ENCODE results near the gene FAM171A1.

Gene FAM171A1

GRCh38 chr10:15325944-15326284 is 45.2 kb downstream of the FAM171A1 start:
- H3K27me3 ChIP-seq (ENCODE audit: control insufficient read depth, insufficient read depth, low read length), result no peaks in the 10 kb centered on the region
- H3K9ac ChIP-seq (ENCODE audit: low read depth, low read length), result no peak overlapping the region
- no peaks in the 10 kb centered on the region for H3K36me3 ChIP-seq (ENCODE audit: insufficient read depth, low read length)
- H3K9me3 ChIP-seq (replicated peaks; ENCODE audit: low read length), result no peaks in the 10 kb centered on the region
- peaks cover 33% of the 10 kb centered on the region for H3K4me1 ChIP-seq (ENCODE audit: control insufficient read depth, insufficient read depth, low read length)
- peak overlapping the region; percentile 4 for H3K4me3 ChIP-seq (ENCODE audit: low read length)
- peak overlapping the region; percentile 54 for H3K4me2 ChIP-seq (ENCODE audit: low read length)

GRCh38 chr10:15325243-15325943 is 45.7 kb downstream of the FAM171A1 start:
- H3K4me3 ChIP-seq (ENCODE audit: low read length), result peak overlapping the region; percentile 20
- H3K4me1 ChIP-seq (ENCODE audit: control insufficient read depth, insufficient read depth, low read length), result peaks cover 38% of the 10 kb centered on the region
- peak overlapping the region; percentile 54 for H3K4me2 ChIP-seq (ENCODE audit: low read length)
- H3K36me3 ChIP-seq (ENCODE audit: insufficient read depth, low read length), result no peaks in the 10 kb centered on the region
- H3K27me3 ChIP-seq (ENCODE audit: control insufficient read depth, insufficient read depth, low read length), result no peaks in the 10 kb centered on the region
- H3K9ac ChIP-seq (ENCODE audit: low read depth, low read length), result no peak overlapping the region
- H3K9me3 ChIP-seq (replicated peaks; ENCODE audit: low read length), result no peaks in the 10 kb centered on the region

- Histone ChIP-seq H3K4me1 (ENCODE audit: control insufficient read depth, insufficient read depth, low read length) (peaks cover 38% of the 10 kb centered on the region), H3K4me3 (ENCODE audit: low read length) (no peak overlapping the region), H3K27me3 (ENCODE audit: control insufficient read depth, insufficient read depth, low read length) (no peaks in the 10 kb centered on the region), H3K36me3 (ENCODE audit: insufficient read depth, low read length) (no peaks in the 10 kb centered on the region), H3K9me3 (replicated peaks; ENCODE audit: low read length) (no peaks in the 10 kb centered on the region), H3K9ac (ENCODE audit: low read depth, low read length) (no peak overlapping the region), H3K4me2 (ENCODE audit: low read length) (no peak overlapping the region)
These were observed 46.5 kb downstream of the FAM171A1 start for GRCh38 chr10:15324611-15325010.

- H3K4me2 ChIP-seq (ENCODE audit: low read length), result no peak overlapping the region
- H3K4me1 ChIP-seq (ENCODE audit: control insufficient read depth, insufficient read depth, low read length), result peaks cover 38% of the 10 kb centered on the region
- no peaks in the 10 kb centered on the region for H3K27me3 ChIP-seq (ENCODE audit: control insufficient read depth, insufficient read depth, low read length)
- no peaks in the 10 kb centered on the region for H3K36me3 ChIP-seq (ENCODE audit: insufficient read depth, low read length)
- no peak overlapping the region for H3K4me3 ChIP-seq (ENCODE audit: low read length)
- H3K9ac ChIP-seq (ENCODE audit: low read depth, low read length), result no peak overlapping the region
- H3K9me3 ChIP-seq (replicated peaks; ENCODE audit: low read length), result no peaks in the 10 kb centered on the region
These were observed 47.0 kb downstream of the FAM171A1 start for GRCh38 chr10:15324113-15324512.

- no peaks in the 10 kb centered on the region for H3K27me3 ChIP-seq (ENCODE audit: control insufficient read depth, insufficient read depth, low read length)
- peak overlapping the region; percentile 30 for H3K4me2 ChIP-seq (ENCODE audit: low read length)
- no peaks in the 10 kb centered on the region for H3K36me3 ChIP-seq (ENCODE audit: insufficient read depth, low read length)
- H3K4me1 ChIP-seq (ENCODE audit: control insufficient read depth, insufficient read depth, low read length), result peaks cover 38% of the 10 kb centered on the region
- H3K9ac ChIP-seq (ENCODE audit: low read depth, low read length), result no peak overlapping the region
- H3K4me3 ChIP-seq (ENCODE audit: low read length), result no peak overlapping the region
- no peaks in the 10 kb centered on the region for H3K9me3 ChIP-seq (replicated peaks; ENCODE audit: low read length)
These were observed 48.7 kb downstream of the FAM171A1 start for GRCh38 chr10:15322356-15322755.

GRCh38 chr10:15321431-15322341 is 49.4 kb downstream of the FAM171A1 start:
- Histone ChIP-seq H3K36me3 (ENCODE audit: insufficient read depth, low read length) (no peaks in the 10 kb centered on the region), H3K9ac (ENCODE audit: low read depth, low read length) (no peak overlapping the region), H3K4me1 (ENCODE audit: control insufficient read depth, insufficient read depth, low read length) (peaks cover 32% of the 10 kb centered on the region), H3K4me3 (ENCODE audit: low read length) (no peak overlapping the region), H3K9me3 (replicated peaks; ENCODE audit: low read length) (no peaks in the 10 kb centered on the region), H3K27me3 (ENCODE audit: control insufficient read depth, insufficient read depth, low read length) (no peaks in the 10 kb centered on the region), H3K4me2 (ENCODE audit: low read length) (peak overlapping the region; percentile 30)

GRCh38 chr10:15320522-15321203 is 50.4 kb downstream of the FAM171A1 start:
- Histone ChIP-seq H3K27me3 (ENCODE audit: control insufficient read depth, insufficient read depth, low read length) (no peaks in the 10 kb centered on the region), H3K4me3 (ENCODE audit: low read length) (no peak overlapping the region), H3K9ac (ENCODE audit: low read depth, low read length) (no peak overlapping the region), H3K36me3 (ENCODE audit: insufficient read depth, low read length) (no peaks in the 10 kb centered on the region), H3K9me3 (replicated peaks; ENCODE audit: low read length) (no peaks in the 10 kb centered on the region), H3K4me1 (ENCODE audit: control insufficient read depth, insufficient read depth, low read length) (peaks cover 23% of the 10 kb centered on the region), H3K4me2 (ENCODE audit: low read length) (peak overlapping the region; percentile 28)

- no peaks in the 10 kb centered on the region for H3K27me3 ChIP-seq (ENCODE audit: control insufficient read depth, insufficient read depth, low read length)
- no peaks in the 10 kb centered on the region for H3K9me3 ChIP-seq (replicated peaks; ENCODE audit: low read length)
- H3K4me1 ChIP-seq (ENCODE audit: control insufficient read depth, insufficient read depth, low read length), result peaks cover 19% of the 10 kb centered on the region
- H3K36me3 ChIP-seq (ENCODE audit: insufficient read depth, low read length), result no peaks in the 10 kb centered on the region
- no peak overlapping the region for H3K9ac ChIP-seq (ENCODE audit: low read depth, low read length)
- no peak overlapping the region for H3K4me3 ChIP-seq (ENCODE audit: low read length)
- H3K4me2 ChIP-seq (ENCODE audit: low read length), result no peak overlapping the region
These were observed 51.0 kb downstream of the FAM171A1 start for GRCh38 chr10:15320118-15320517.

- no peaks in the 10 kb centered on the region for H3K36me3 ChIP-seq (ENCODE audit: insufficient read depth, low read length)
- H3K9me3 ChIP-seq (replicated peaks; ENCODE audit: low read length), result no peaks in the 10 kb centered on the region
- peaks cover 30% of the 10 kb centered on the region for H3K4me1 ChIP-seq (ENCODE audit: control insufficient read depth, insufficient read depth, low read length)
- H3K4me2 ChIP-seq (ENCODE audit: low read length), result no peak overlapping the region
- no peak overlapping the region for H3K9ac ChIP-seq (ENCODE audit: low read depth, low read length)
- H3K27me3 ChIP-seq (ENCODE audit: control insufficient read depth, insufficient read depth, low read length), result no peaks in the 10 kb centered on the region
- H3K4me3 ChIP-seq (ENCODE audit: low read length), result no peak overlapping the region
These were observed 54.1 kb downstream of the FAM171A1 start for GRCh38 chr10:15316871-15317464.

GRCh38 chr10:15316145-15316544 is 54.9 kb downstream of the FAM171A1 start:
- no peaks in the 10 kb centered on the region for H3K9me3 ChIP-seq (replicated peaks; ENCODE audit: low read length)
- H3K4me1 ChIP-seq (ENCODE audit: control insufficient read depth, insufficient read depth, low read length), result peaks cover 24% of the 10 kb centered on the region
- H3K4me3 ChIP-seq (ENCODE audit: low read length), result no peak overlapping the region
- H3K9ac ChIP-seq (ENCODE audit: low read depth, low read length), result no peak overlapping the region
- no peak overlapping the region for H3K4me2 ChIP-seq (ENCODE audit: low read length)
- no peaks in the 10 kb centered on the region for H3K36me3 ChIP-seq (ENCODE audit: insufficient read depth, low read length)
- no peaks in the 10 kb centered on the region for H3K27me3 ChIP-seq (ENCODE audit: control insufficient read depth, insufficient read depth, low read length)

- no peak overlapping the region for H3K9ac ChIP-seq (ENCODE audit: low read depth, low read length)
- no peaks in the 10 kb centered on the region for H3K27me3 ChIP-seq (ENCODE audit: control insufficient read depth, insufficient read depth, low read length)
- H3K4me3 ChIP-seq (ENCODE audit: low read length), result no peak overlapping the region
- H3K4me1 ChIP-seq (ENCODE audit: control insufficient read depth, insufficient read depth, low read length), result peaks cover 16% of the 10 kb centered on the region
- no peak overlapping the region for H3K4me2 ChIP-seq (ENCODE audit: low read length)
- H3K9me3 ChIP-seq (replicated peaks; ENCODE audit: low read length), result no peaks in the 10 kb centered on the region
- no peaks in the 10 kb centered on the region for H3K36me3 ChIP-seq (ENCODE audit: insufficient read depth, low read length)
These were observed 55.8 kb downstream of the FAM171A1 start for GRCh38 chr10:15315286-15315685.

All from skeletal muscle satellite cell (primary cell).